Astrocyte of the cerebellum (primary cell): ENCODE results near the gene SELENBP1.

Experiments used
- DNase-seq: peaks from one replicate; pipeline ENCODE4 v3.0.0-alpha.2; 2011; ENCODE audit warnings: low read depth
- H3K4me3 ChIP-seq: 2 replicates; pipeline ENCODE4 v1.5.1; 2011; ENCODE audit warnings: mild to moderate bottlenecking, low read depth, low read length, moderate library complexity
- in situ Hi-C: cut with HindIII; loops from 2 replicates; pipeline ENCODE4 v1.10.0; 2017; ENCODE audit warnings: low sequenced_read_pairs
- TF ChIP-seq, protein P1 (sequence below): IDR thresholded peaks from 2 replicates; pipeline ENCODE4 v1.5.1; 2012; ENCODE audit warnings: low read length, low read depth, moderate library complexity, mild to moderate bottlenecking; ENCODE audit errors: missing control alignments

The SELENBP1 gene

DNA sequence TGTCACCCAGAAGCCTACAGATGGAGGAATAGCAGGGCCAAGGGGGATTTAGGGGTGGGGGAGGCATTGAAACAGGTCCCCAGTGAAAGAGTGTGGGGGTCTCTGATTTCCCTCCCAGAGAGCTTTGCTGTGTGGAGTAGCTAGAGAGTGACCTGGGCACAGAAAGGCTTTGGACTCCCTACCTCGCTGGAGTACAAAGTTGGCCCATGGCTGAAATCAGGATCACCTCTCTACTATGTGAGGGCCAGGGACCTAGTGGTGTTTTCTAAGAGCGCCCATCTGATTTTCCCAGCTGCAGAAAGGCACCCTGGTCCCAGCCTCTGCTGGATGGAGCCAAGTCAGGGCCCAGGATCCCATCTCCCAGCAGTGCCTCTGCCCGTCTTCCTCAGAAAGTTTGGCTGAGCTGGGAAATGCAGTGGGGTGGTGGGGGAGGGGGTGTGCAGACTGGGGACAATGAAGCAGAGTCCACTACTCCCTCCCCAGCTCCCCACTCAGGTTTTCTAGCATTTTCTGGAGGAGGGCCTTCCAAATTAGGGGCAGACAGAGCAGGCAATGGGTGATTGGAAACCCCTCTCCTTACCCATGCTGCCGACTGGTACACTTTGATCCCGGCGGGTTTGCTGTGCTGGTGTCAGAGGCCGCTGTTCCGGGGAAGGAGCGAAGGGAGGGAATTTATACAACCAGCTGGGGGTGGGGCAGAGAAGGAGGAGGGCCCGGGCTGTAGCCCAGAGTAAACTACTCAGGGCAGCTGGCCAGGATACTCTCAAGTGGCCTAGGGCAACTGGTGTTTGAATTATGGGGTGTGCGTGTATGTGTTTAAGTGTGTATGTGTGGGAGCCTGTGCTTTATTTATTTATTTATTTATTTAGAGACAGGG lies at the start of gene SELENBP1:
Gene SELENBP1 (minus strand): TSS at position 648 of the 877 bp plus-strand sequence. CDS start 64 bp downstream, at position 584.
- TF ChIP-seq, protein P1, sequence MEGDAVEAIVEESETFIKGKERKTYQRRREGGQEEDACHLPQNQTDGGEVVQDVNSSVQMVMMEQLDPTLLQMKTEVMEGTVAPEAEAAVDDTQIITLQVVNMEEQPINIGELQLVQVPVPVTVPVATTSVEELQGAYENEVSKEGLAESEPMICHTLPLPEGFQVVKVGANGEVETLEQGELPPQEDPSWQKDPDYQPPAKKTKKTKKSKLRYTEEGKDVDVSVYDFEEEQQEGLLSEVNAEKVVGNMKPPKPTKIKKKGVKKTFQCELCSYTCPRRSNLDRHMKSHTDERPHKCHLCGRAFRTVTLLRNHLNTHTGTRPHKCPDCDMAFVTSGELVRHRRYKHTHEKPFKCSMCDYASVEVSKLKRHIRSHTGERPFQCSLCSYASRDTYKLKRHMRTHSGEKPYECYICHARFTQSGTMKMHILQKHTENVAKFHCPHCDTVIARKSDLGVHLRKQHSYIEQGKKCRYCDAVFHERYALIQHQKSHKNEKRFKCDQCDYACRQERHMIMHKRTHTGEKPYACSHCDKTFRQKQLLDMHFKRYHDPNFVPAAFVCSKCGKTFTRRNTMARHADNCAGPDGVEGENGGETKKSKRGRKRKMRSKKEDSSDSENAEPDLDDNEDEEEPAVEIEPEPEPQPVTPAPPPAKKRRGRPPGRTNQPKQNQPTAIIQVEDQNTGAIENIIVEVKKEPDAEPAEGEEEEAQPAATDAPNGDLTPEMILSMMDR, result no peak
- peak; percentile 15 for DNase-seq
- in situ Hi-C loops, result no loop called here
- peak within 1 kb of the TSS; percentile 39 for H3K4me3 ChIP-seq

DNA sequence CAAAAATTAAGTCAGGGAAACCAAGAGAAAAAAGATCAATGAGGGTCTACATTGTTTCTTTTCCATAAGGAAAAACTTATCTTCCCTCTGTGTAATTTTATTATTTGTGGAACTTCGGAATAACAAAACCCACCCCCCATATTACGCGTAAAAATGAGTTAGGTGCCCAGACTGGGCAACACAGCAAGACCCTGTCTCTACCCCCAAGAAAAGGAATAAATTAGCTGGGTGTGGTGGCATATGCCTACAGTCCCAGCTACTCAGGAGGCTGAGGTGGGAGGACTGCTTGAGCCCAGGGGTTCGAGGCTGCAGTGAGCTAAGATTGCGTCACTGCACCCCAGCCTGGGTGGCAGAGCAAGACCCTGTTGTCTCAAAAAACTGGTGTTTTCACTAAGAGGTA lies 47.3 kb upstream of the SELENBP1 start:
- no peak overlapping the region for H3K4me3 ChIP-seq
- in situ Hi-C loops, result no loop called here
- TF ChIP-seq, protein P1, result no peak
- DNase-seq, result no peak

DNA sequence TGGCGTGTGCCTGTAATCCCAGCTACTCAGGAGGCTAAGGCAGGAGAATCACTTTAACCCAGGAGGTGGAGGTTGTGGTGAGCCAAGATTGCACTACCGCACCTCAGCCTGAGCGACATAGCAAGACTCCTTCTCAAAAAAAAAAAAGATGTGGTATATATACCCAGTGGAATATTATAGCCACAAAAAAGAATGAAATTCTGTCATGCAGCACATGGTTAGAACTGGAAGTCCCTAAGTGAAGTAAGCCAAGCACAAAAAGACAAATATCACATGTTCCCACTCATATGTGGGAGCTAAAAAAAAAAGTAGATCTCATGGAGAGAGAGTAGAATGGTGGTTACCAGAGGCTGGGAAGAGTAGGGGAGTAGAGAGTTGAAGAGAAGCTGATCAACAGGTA lies 45.6 kb upstream of the SELENBP1 start:
- no peak overlapping the region for H3K4me3 ChIP-seq
- DNase-seq, result no peak
- in situ Hi-C loops, result no loop called here
- TF ChIP-seq, protein P1, result no peak

DNA sequence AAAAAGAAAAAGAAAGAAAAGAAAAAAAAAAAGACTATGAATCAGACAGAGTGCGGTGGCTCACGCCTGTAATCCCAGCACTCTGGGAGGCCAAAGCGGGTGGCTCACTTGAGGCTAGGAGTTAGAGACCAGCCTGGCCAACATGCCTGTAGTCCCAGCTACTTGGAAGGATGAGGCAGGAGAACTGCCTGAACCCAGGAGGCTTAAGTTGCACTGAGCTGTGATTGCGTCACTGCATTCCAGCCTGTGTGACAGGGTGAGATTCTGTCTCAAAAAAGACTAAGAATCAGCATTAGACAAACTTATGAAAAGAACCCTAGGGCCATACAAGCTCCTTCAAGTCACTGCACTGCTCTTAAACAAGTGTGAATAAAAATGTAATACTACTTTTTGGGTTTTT lies 43.7 kb upstream of the SELENBP1 start:
- in situ Hi-C loops, result no loop called here
- TF ChIP-seq, protein P1, result no peak
- H3K4me3 ChIP-seq, result no peak overlapping the region
- DNase-seq, result no peak

DNA sequence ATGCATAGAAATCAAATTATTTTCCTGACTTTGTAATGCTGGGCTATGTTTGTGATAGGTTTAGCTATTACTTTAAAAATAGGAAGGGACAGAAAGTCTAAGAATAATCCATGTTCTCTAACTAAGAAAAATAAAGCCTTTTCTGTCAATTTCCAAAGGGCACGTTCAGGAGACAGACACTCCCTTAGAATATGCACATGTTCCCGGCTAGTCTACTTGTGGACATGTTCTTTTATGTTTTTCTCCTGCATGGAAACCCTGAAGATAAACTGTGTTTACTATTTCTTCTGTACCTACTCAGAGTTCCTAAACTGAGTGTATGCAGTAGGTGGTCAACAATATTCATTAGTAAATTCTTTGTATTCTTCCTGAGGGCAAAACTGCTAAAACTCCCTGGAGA lies 39.4 kb upstream of the SELENBP1 start:
- no peak for DNase-seq
- H3K4me3 ChIP-seq, result no peak overlapping the region
- in situ Hi-C loops, result no loop called here
- TF ChIP-seq, protein P1, result no peak

DNA sequence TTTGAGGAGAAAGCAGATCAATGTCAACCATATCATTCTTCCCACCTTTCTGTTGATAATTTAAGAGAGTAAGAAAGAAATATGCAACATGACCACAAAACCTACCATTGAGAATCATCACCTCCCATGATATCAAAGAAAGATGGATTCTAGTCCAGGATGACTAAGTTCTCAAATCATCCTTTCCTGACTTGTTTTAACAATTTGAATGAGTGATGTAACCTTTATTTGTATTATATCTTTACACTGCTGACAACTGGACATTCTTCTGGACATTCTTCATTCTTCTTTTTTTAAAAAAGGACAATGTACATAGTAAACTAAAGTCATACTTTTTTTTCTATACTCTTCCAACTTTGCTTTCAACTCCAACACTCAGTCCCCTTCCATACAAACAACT lies 36.4 kb upstream of the SELENBP1 start:
- no peak overlapping the region for H3K4me3 ChIP-seq
- TF ChIP-seq, protein P1, result no peak
- DNase-seq, result no peak
- in situ Hi-C loops, result no loop called here
